IMR-90 (cell line): Measurements from ENCODE around the gene TSPAN33. TPM values are rescaled to one million over a fixed set of nuclear protein-coding genes. Genes with fewer than 3 reads are reported as not detected.

Experiments
- ATAC-seq: fragments of 200-7000 bp; cut with Tn5 transposase; 2 replicates; pipeline ENCODE4 v1.9.1; 2020; ENCODE audit warnings: low read depth, mild to moderate bottlenecking, moderate library complexity
- BruUV-seq: library from RNA; stranded (reverse); fragments of 400-500 nt; replicated peaks from 2 replicates; lab custom pipeline; 2021; lab: Mats Ljungman, UMichigan
- CTCF ChIA-PET: fragments of 300-600 bp; formaldehyde crosslinking; extraction: SDS; loops from one replicate; lab custom pipeline; 2021; ENCODE audit warnings: antibody characterized with exemption; lab: Yijun Ruan, JAX
- POLR2A ChIA-PET: fragments of 300-600 bp; sonication (Branson Sonifier 250); formaldehyde crosslinking; loops from one replicate; lab custom pipeline; 2022; ENCODE audit warnings: antibody characterized with exemption; ENCODE audit not compliant: unreplicated experiment; lab: Charles Lee
- DNase-seq: peaks from one replicate; pipeline ENCODE4 v3.0.0; 2013
- H2AFZ ChIP-seq: replicated peaks from 2 replicates; pipeline ENCODE3; 2013; ENCODE audit warnings: low read length, mild to moderate bottlenecking; ENCODE audit not compliant: poor library complexity
- H2AK5ac ChIP-seq: 2 replicates; pipeline ENCODE4 v1.6.1; 2013; ENCODE audit warnings: low read depth, low read length, inconsistent platforms
- H2AK9ac ChIP-seq: replicated peaks from 2 replicates; pipeline ENCODE3; 2013; ENCODE audit warnings: mild to moderate bottlenecking, low read depth, low read length, moderate library complexity; ENCODE audit not compliant: poor library complexity
- H2BK120ac ChIP-seq: 2 replicates; pipeline ENCODE4 v1.6.1; 2013; ENCODE audit warnings: low read depth, low read length, inconsistent platforms
- H2BK15ac ChIP-seq: 3 replicates; pipeline ENCODE4 v1.6.1; 2013; ENCODE audit warnings: low read depth, low read length, inconsistent platforms
- H2BK20ac ChIP-seq: 2 replicates; pipeline ENCODE4 v1.6.1; 2013; ENCODE audit warnings: low read depth, mild to moderate bottlenecking, inconsistent platforms, low read length, moderate library complexity
- H2BK5ac ChIP-seq: 2 replicates; pipeline ENCODE4 v1.6.1; 2013; ENCODE audit warnings: mild to moderate bottlenecking, low read depth, low read length, inconsistent platforms; ENCODE audit not compliant: poor library complexity, severe bottlenecking
- H3K14ac ChIP-seq: replicated peaks from 2 replicates; pipeline ENCODE4 v1.6.1; 2013; ENCODE audit warnings: low read depth, low read length, inconsistent platforms
- H3K18ac ChIP-seq: 2 replicates; pipeline ENCODE4 v1.6.1; 2013; ENCODE audit warnings: low read depth, low read length, control low read depth
- H3K23ac ChIP-seq: 2 replicates; pipeline ENCODE4 v1.6.1; 2013; ENCODE audit warnings: low read depth, low read length, inconsistent platforms
- H3K27ac ChIP-seq: 2 replicates; pipeline ENCODE4 v1.5.1; 2013; ENCODE audit warnings: mild to moderate bottlenecking, control low read depth, low read length; ENCODE audit not compliant: insufficient read depth
- H3K27me3 ChIP-seq: 2 replicates; pipeline ENCODE4 v1.6.1; 2013; ENCODE audit warnings: low read length; ENCODE audit not compliant: control insufficient read depth, insufficient read depth
- H3K36me3 ChIP-seq: 2 replicates; pipeline ENCODE4 v1.6.1; 2013; ENCODE audit warnings: low read length, mixed read lengths; ENCODE audit not compliant: control insufficient read depth, insufficient read depth
- H3K4ac ChIP-seq: 2 replicates; pipeline ENCODE4 v1.6.1; 2013; ENCODE audit warnings: low read depth, low read length, inconsistent platforms
- H3K4me1 ChIP-seq: 2 replicates; pipeline ENCODE4 v1.6.1; 2013; ENCODE audit warnings: low read length, mixed read lengths; ENCODE audit not compliant: control insufficient read depth, insufficient read depth
- H3K4me2 ChIP-seq: 2 replicates; pipeline ENCODE4 v1.6.1; 2013; ENCODE audit warnings: low read depth, mild to moderate bottlenecking, control low read depth, low read length, moderate library complexity
- H3K4me3 ChIP-seq: 2 replicates; pipeline ENCODE4 v1.5.1; 2013; ENCODE audit warnings: low read depth, mild to moderate bottlenecking, control low read depth, low read length, moderate library complexity; ENCODE audit not compliant: insufficient read depth
- H3K56ac ChIP-seq: 2 replicates; pipeline ENCODE4 v1.6.1; 2013; ENCODE audit warnings: low read length, inconsistent platforms; ENCODE audit not compliant: insufficient read depth; ENCODE audit errors: extremely low read depth
- H3K79me1 ChIP-seq, 2 experiments: 2 replicates each; pipeline ENCODE4 v1.6.1; 2013; ENCODE audit warnings: low read length in 2 of 2, inconsistent platforms in 1 of 2, low read depth in 1 of 2
- H3K9ac ChIP-seq: 2 replicates; pipeline ENCODE4 v1.6.1; 2013; ENCODE audit warnings: low read depth, low read length, control low read depth
- H3K9me1 ChIP-seq: 2 replicates; pipeline ENCODE4 v1.6.1; 2013; ENCODE audit warnings: low read length, inconsistent platforms; ENCODE audit not compliant: insufficient read depth
- H3K9me3 ChIP-seq: 2 replicates; pipeline ENCODE4 v1.6.1; 2013; ENCODE audit warnings: low read length; ENCODE audit not compliant: control insufficient read depth, insufficient read depth
- H4K20me1 ChIP-seq: 2 replicates; pipeline ENCODE4 v1.6.1; 2013; ENCODE audit warnings: low read length, inconsistent platforms; ENCODE audit not compliant: insufficient read depth
- H4K5ac ChIP-seq: 2 replicates; pipeline ENCODE4 v1.6.1; 2013; ENCODE audit warnings: mild to moderate bottlenecking, low read depth, low read length, control low read depth
- H4K8ac ChIP-seq, 2 experiments: 2 replicates each; pipeline ENCODE4 v1.6.1; 2013; ENCODE audit warnings: low read depth in 2 of 2, low read length in 2 of 2, control low read depth in 1 of 2, inconsistent platforms in 1 of 2
- H4K91ac ChIP-seq: 2 replicates; pipeline ENCODE4 v1.6.1; 2013; ENCODE audit warnings: low read depth, low read length, inconsistent platforms; ENCODE audit not compliant: insufficient read depth
- CHD1 ChIP-seq: IDR thresholded peaks from 2 replicates; pipeline ENCODE4 v1.6.1; 2012; ENCODE audit warnings: low read depth, low read length, improper control_type of control experiment
- WGBS, 2 experiments: methylation state at CpG; one replicate each; pipeline versions ENCODE4 v1.1.5 to v1.1.7; 2013; ENCODE audit warnings: missing lambda C conversion rate in 2 of 2; ENCODE audit not compliant: insufficient read length in 1 of 2; ENCODE audit errors: extremely low coverage in 2 of 2; 5-methylcytosine and 5-hydroxymethylcytosine counted together
- dilution Hi-C: fragments of 300-500 bp; cut with HindIII; formaldehyde crosslinking; loops from one replicate; pipeline ENCODE4 v1.14.3; 2018; ENCODE audit warnings: low sequenced_read_pairs; ENCODE audit not compliant: unreplicated experiment
- in situ Hi-C: fragments of 300-500 bp; cut with MboI; formaldehyde crosslinking; loops from 3 replicates; pipeline ENCODE4 v1.14.3; 2019; ENCODE audit warnings: low sequenced_read_pairs, inconsistent platforms, mixed read lengths
- intact Hi-C: fragments of 100-400 bp; cut with micrococcal nuclease; formaldehyde crosslinking; loops from 2 replicates; pipeline ENCODE4 v1.10.0; 2022
- polyA plus RNA-seq, 3 experiments: library from polyadenylated mRNA; depleted of rRNA; stranded (reverse); fragments of >200 nt; gene quantifications; 2 replicates each; pipeline ENCODE4 v1.2.3, GENCODE V29; 2012; ENCODE audit warnings: low replicate concordance in 1 of 3
- total RNA-seq: library from RNA; depleted of rRNA; stranded (reverse); fragments of >200 nt; gene quantifications from 2 replicates; pipeline ENCODE4 v1.2.3, GENCODE V29; 2012

Gene TSPAN33
- total and polyA plus RNA-seq, 2 of the 4 experiments (the other 2 are of a cell fraction) = 0.17 to 0.36 TPM

DNA sequence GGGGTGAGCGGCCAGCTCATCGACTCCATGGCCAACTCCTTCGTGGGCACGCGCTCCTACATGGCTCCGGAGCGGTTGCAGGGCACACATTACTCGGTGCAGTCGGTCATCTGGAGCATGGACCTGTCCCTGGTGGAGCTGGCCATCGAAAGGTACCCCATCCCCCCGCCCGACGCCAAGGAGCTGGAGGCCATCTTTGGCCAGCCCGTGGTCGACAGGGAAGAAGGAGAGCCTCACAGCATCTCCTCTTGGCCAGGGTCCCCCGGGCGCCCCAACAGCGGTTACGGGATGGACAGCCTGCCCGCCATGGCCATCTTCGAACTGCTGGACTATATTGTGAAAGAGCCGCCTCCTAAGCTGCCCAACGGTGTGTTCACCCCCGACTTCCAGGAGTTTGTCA, 17.4 kb upstream of the TSPAN33 start:
- Histone ChIP-seq H2AK9ac (no peak overlapping the region), H3K27me3 (peaks cover 42% of the 10 kb centered on the region), H3K4me3 (no peak overlapping the region), H3K9ac (no peak overlapping the region), H3K4ac (no peak overlapping the region), H4K8ac (no peak overlapping the region), H4K5ac (no peak overlapping the region), H2AK5ac (no peak overlapping the region), H3K4me1 (no peaks in the 10 kb centered on the region), H2AFZ (no peak overlapping the region), H4K20me1 (no peaks in the 10 kb centered on the region), H3K56ac (no peak overlapping the region), H3K9me3 (peaks cover 2% of the 10 kb centered on the region; the same call in 1 of the 2 replicates), H3K9me1 (0 out of 2 replicates have a peak, but pooled peaks cover 2% of the 10 kb centered on the region), H2BK5ac (no peak overlapping the region), H3K18ac (no peak overlapping the region), H2BK120ac (no peak overlapping the region), H2BK20ac (no peak overlapping the region), H3K23ac (no peak overlapping the region), H4K91ac (no peak overlapping the region), H3K36me3 (no peaks in the 10 kb centered on the region), H2BK15ac (no peak overlapping the region), H3K4me2 (no peak overlapping the region), H3K27ac (no peak overlapping the region), H3K14ac (no peak overlapping the region), H3K79me1 (no peaks in the 10 kb centered on the region)
- in situ Hi-C loops = no loop called here
- DNase-seq (no peak), ATAC-seq (no peak)
- intact Hi-C loops = no loop called here
- BruUV-seq = no TSS peak
- TF ChIP-seq CHD1 = no peak
- ChIA-PET CTCF (no interaction called here), POLR2A (no interaction called here)
- WGBS, 2 experiments = 93% methylated on average over 17 of the region's 24 CpGs; no CpG with 5 or more reads in 1 of the 2 experiments
- dilution Hi-C loops = no loop called here
